ENCODE data around the gene MMP15. TPM values are rescaled to one million over a fixed set of nuclear protein-coding genes. Genes with fewer than 3 reads are reported as not detected.

The MMP15 gene
- total RNA-seq, 5 donors from 2014 or later (not counting 1 experiment from before 2014, with no cell fraction given): 0.30 to 1.3 (median 0.85) TPM

GRCh38 chr16:57988929-57989328, 36.6 kb upstream of the MMP15 start:
- H3K36me3 Mint-ChIP-seq: no peaks in the 10 kb centered on the region
- peaks cover 15 to 33% (median 26%) of the 10 kb centered on the region in 3 donors for H3K4me1 Mint-ChIP-seq
- no peak overlapping the region for H3K4me3 ChIP-seq (ENCODE audit: control insufficient read depth in 1 of 2, extremely low read depth in 1 of 2, low read length in 1 of 2)
- no peaks in the 10 kb centered on the region for H3K9me3 ChIP-seq
- H3K27ac Mint-ChIP-seq: peak overlapping the region; percentile 39 to 52
- DNase-seq: no peak
- H3K4me3 Mint-ChIP-seq: no peak overlapping the region
- ChIA-PET POLR2A (no interaction called here), CTCF (interaction anchor here in 1 of 2 donors (0.8 to 1.0 kb wide), 2 partner anchors 107 to 179 kb away, joined by 3 to 4 read pairs; no protein-coding TSS in a partner anchor)
- no peak overlapping the region for H3K27ac ChIP-seq (ENCODE audit: low read length)
- peaks cover 0 to 5% of the 10 kb centered on the region in 2 experiments for H3K27me3 ChIP-seq (replicated peaks in 1 of 2; ENCODE audit: control insufficient read depth in 2 of 2, extremely low read depth in 1 of 2, insufficient read depth in 2 of 2, low read length in 1 of 2)
- no peak for ATAC-seq (replicated peaks in 1 of 4)
- peaks cover 3 to 28% of the 10 kb centered on the region in 2 experiments for H3K4me1 ChIP-seq (ENCODE audit: control insufficient read depth in 1 of 2, extremely low read depth in 1 of 2, insufficient read depth in 2 of 2, low read length in 2 of 2)
- peaks cover 2 to 6% of the 10 kb centered on the region in 2 donors for H3K36me3 ChIP-seq (ENCODE audit: control insufficient read depth in 2 of 2, extremely low read depth in 1 of 2, insufficient read depth in 1 of 2, low read length in 1 of 2)
- no peaks in the 10 kb centered on the region for H3K9me3 Mint-ChIP-seq
- no peaks in the 10 kb centered on the region for H3K27me3 Mint-ChIP-seq
- WGBS (ENCODE audit: insufficient coverage): 88% methylated on average over 1 of the region's 1 CpG

GRCh38 chr16:57991551-57992059, 33.9 kb upstream of the MMP15 start:
- H3K4me1 Mint-ChIP-seq: peaks cover 24 to 37% (median 25%) of the 10 kb centered on the region in 3 donors
- DNase-seq (no peak), ATAC-seq (replicated peaks in 1 of 4) (no peak)
- ChIA-PET POLR2A (no interaction called here), CTCF (no interaction called here)
- H3K27ac Mint-ChIP-seq: peak overlapping the region in 1 of 2 donors; percentile 12
- Histone ChIP-seq H3K27ac (ENCODE audit: low read length) (no peak overlapping the region), H3K9me3 (no peaks in the 10 kb centered on the region), H3K4me3 (ENCODE audit: control insufficient read depth in 1 of 2, extremely low read depth in 1 of 2, low read length in 1 of 2) (no peak overlapping the region), H3K36me3 (ENCODE audit: control insufficient read depth in 2 of 2, extremely low read depth in 1 of 2, insufficient read depth in 1 of 2, low read length in 1 of 2) (peaks cover 20 to 31% of the 10 kb centered on the region in 2 donors), H3K27me3 (replicated peaks in 1 of 2; ENCODE audit: control insufficient read depth in 2 of 2, extremely low read depth in 1 of 2, insufficient read depth in 2 of 2, low read length in 1 of 2) (no peaks in the 10 kb centered on the region), H3K4me1 (ENCODE audit: control insufficient read depth in 1 of 2, extremely low read depth in 1 of 2, insufficient read depth in 2 of 2, low read length in 2 of 2) (peaks cover 0 to 36% of the 10 kb centered on the region in 2 experiments)
- H3K9me3 Mint-ChIP-seq: no peaks in the 10 kb centered on the region
- WGBS (ENCODE audit: insufficient coverage): 86% methylated on average over 7 of the region's 11 CpGs
- H3K36me3 Mint-ChIP-seq: peaks cover 8% of the 10 kb centered on the region
- H3K4me3 Mint-ChIP-seq: no peak overlapping the region
- no peaks in the 10 kb centered on the region for H3K27me3 Mint-ChIP-seq

GRCh38 chr16:57992084-57992483, 33.5 kb upstream of the MMP15 start:
- ChIA-PET POLR2A (no interaction called here), CTCF (no interaction called here)
- H3K27me3 Mint-ChIP-seq: no peaks in the 10 kb centered on the region
- H3K9me3 Mint-ChIP-seq: no peaks in the 10 kb centered on the region
- H3K36me3 ChIP-seq (ENCODE audit: control insufficient read depth in 2 of 2, extremely low read depth in 1 of 2, insufficient read depth in 1 of 2, low read length in 1 of 2): peaks cover 25 to 36% of the 10 kb centered on the region in 2 donors
- H3K27me3 ChIP-seq (replicated peaks in 1 of 2; ENCODE audit: control insufficient read depth in 2 of 2, extremely low read depth in 1 of 2, insufficient read depth in 2 of 2, low read length in 1 of 2): no peaks in the 10 kb centered on the region
- H3K4me3 ChIP-seq (ENCODE audit: control insufficient read depth in 1 of 2, extremely low read depth in 1 of 2, low read length in 1 of 2): no peak overlapping the region
- H3K4me1 ChIP-seq (ENCODE audit: control insufficient read depth in 1 of 2, extremely low read depth in 1 of 2, insufficient read depth in 2 of 2, low read length in 2 of 2): peaks cover 1 to 41% of the 10 kb centered on the region in 2 experiments
- H3K4me1 Mint-ChIP-seq: peaks cover 24 to 42% (median 28%) of the 10 kb centered on the region in 3 donors
- no peak for DNase-seq
- ATAC-seq (replicated peaks in 1 of 4): no peak
- H3K4me3 Mint-ChIP-seq: no peak overlapping the region
- peak overlapping the region; percentile 72 to 88 for H3K27ac Mint-ChIP-seq
- no peaks in the 10 kb centered on the region for H3K9me3 ChIP-seq
- 100% methylated on average over 4 of the region's 6 CpGs for WGBS (ENCODE audit: insufficient coverage)
- H3K27ac ChIP-seq (ENCODE audit: low read length): no peak overlapping the region
- H3K36me3 Mint-ChIP-seq: peaks cover 9% of the 10 kb centered on the region

- ATAC-seq (replicated peaks in 1 of 4) (no peak), DNase-seq (no peak)
- H3K4me3 Mint-ChIP-seq: no peak overlapping the region
- ChIA-PET CTCF (no interaction called here), POLR2A (no interaction called here)
- Histone ChIP-seq H3K36me3 (ENCODE audit: control insufficient read depth in 2 of 2, extremely low read depth in 1 of 2, insufficient read depth in 1 of 2, low read length in 1 of 2) (peaks cover 31 to 43% of the 10 kb centered on the region in 2 donors), H3K27ac (ENCODE audit: low read length) (no peak overlapping the region), H3K4me1 (ENCODE audit: control insufficient read depth in 1 of 2, extremely low read depth in 1 of 2, insufficient read depth in 2 of 2, low read length in 2 of 2) (peaks cover 11 to 54% of the 10 kb centered on the region in 2 experiments), H3K27me3 (replicated peaks in 1 of 2; ENCODE audit: control insufficient read depth in 2 of 2, extremely low read depth in 1 of 2, insufficient read depth in 2 of 2, low read length in 1 of 2) (no peaks in the 10 kb centered on the region), H3K9me3 (no peaks in the 10 kb centered on the region), H3K4me3 (ENCODE audit: control insufficient read depth in 1 of 2, extremely low read depth in 1 of 2, low read length in 1 of 2) (no peak overlapping the region)
- peaks cover 37 to 55% (median 42%) of the 10 kb centered on the region in 3 donors for H3K4me1 Mint-ChIP-seq
- no peaks in the 10 kb centered on the region for H3K9me3 Mint-ChIP-seq
- H3K27ac Mint-ChIP-seq: peak overlapping the region in 1 of 2 donors; percentile 66
- no peaks in the 10 kb centered on the region for H3K27me3 Mint-ChIP-seq
- peaks cover 18% of the 10 kb centered on the region for H3K36me3 Mint-ChIP-seq
- 84% methylated on average over 7 of the region's 8 CpGs for WGBS (ENCODE audit: insufficient coverage)
Measured at GRCh38 chr16:57993438-57993837, 32.1 kb upstream of the MMP15 start.

GRCh38 chr16:57993897-57994296, 31.7 kb upstream of the MMP15 start:
- H3K4me3 Mint-ChIP-seq: no peak overlapping the region
- POLR2A ChIA-PET: no interaction called here
- no CpG with 5 or more reads among the region's 5 CpGs for WGBS (ENCODE audit: insufficient coverage)
- DNase-seq: no peak
- Histone ChIP-seq H3K9me3 (no peaks in the 10 kb centered on the region), H3K36me3 (ENCODE audit: control insufficient read depth in 2 of 2, extremely low read depth in 1 of 2, insufficient read depth in 1 of 2, low read length in 1 of 2) (peaks cover 31 to 43% of the 10 kb centered on the region in 2 donors), H3K4me3 (ENCODE audit: control insufficient read depth in 1 of 2, extremely low read depth in 1 of 2, low read length in 1 of 2) (no peak overlapping the region), H3K27me3 (replicated peaks in 1 of 2; ENCODE audit: control insufficient read depth in 2 of 2, extremely low read depth in 1 of 2, insufficient read depth in 2 of 2, low read length in 1 of 2) (no peaks in the 10 kb centered on the region), H3K27ac (ENCODE audit: low read length) (peak overlapping the region; percentile 46), H3K4me1 (ENCODE audit: control insufficient read depth in 1 of 2, extremely low read depth in 1 of 2, insufficient read depth in 2 of 2, low read length in 2 of 2) (peaks cover 14 to 59% of the 10 kb centered on the region in 2 experiments)
- H3K27me3 Mint-ChIP-seq: no peaks in the 10 kb centered on the region
- peaks cover 20% of the 10 kb centered on the region for H3K36me3 Mint-ChIP-seq
- no peak for ATAC-seq (replicated peaks in 1 of 4)
- H3K4me1 Mint-ChIP-seq: peaks cover 41 to 60% (median 46%) of the 10 kb centered on the region in 3 donors
- CTCF ChIA-PET: no interaction called here
- no peaks in the 10 kb centered on the region for H3K9me3 Mint-ChIP-seq
- H3K27ac Mint-ChIP-seq: peak overlapping the region; percentile 39 to 90

- Histone ChIP-seq H3K36me3 (ENCODE audit: control insufficient read depth in 2 of 2, extremely low read depth in 1 of 2, insufficient read depth in 1 of 2, low read length in 1 of 2) (peaks cover 31 to 43% of the 10 kb centered on the region in 2 donors), H3K27me3 (replicated peaks in 1 of 2; ENCODE audit: control insufficient read depth in 2 of 2, extremely low read depth in 1 of 2, insufficient read depth in 2 of 2, low read length in 1 of 2) (no peaks in the 10 kb centered on the region), H3K27ac (ENCODE audit: low read length) (peak overlapping the region; percentile 46), H3K4me3 (ENCODE audit: control insufficient read depth in 1 of 2, extremely low read depth in 1 of 2, low read length in 1 of 2) (no peak overlapping the region), H3K9me3 (no peaks in the 10 kb centered on the region), H3K4me1 (ENCODE audit: control insufficient read depth in 1 of 2, extremely low read depth in 1 of 2, insufficient read depth in 2 of 2, low read length in 2 of 2) (peaks cover 17 to 63% of the 10 kb centered on the region in 2 experiments)
- WGBS (ENCODE audit: insufficient coverage): 89% methylated on average over 3 of the region's 4 CpGs
- ATAC-seq (replicated peaks in 1 of 4) (no peak), DNase-seq (no peak)
- CTCF ChIA-PET: no interaction called here
- Mint-ChIP-seq H3K27me3 (no peaks in the 10 kb centered on the region), H3K9me3 (no peaks in the 10 kb centered on the region), H3K36me3 (peaks cover 20% of the 10 kb centered on the region), H3K4me3 (peak overlapping the region in 1 of 3 donors; percentile 6), H3K27ac (peak overlapping the region; percentile 89 to 90), H3K4me1 (peaks cover 46 to 64% (median 51%) of the 10 kb centered on the region in 3 donors)
- POLR2A ChIA-PET: no interaction called here
Measured at GRCh38 chr16:57994361-57994760, 31.2 kb upstream of the MMP15 start.

Measured in T-cell (primary cell).